HEK293 (cell line): ENCODE results near the gene MSRB3.

Experiments
- CTCF ChIA-PET: fragments of 350-600 bp; formaldehyde crosslinking; extraction: SDS; loops from one replicate; lab custom pipeline; 2021; ENCODE audit warnings: antibody characterized with exemption; lab: Yijun Ruan, JAX
- POLR2A ChIA-PET: fragments of 300-600 bp; formaldehyde crosslinking; extraction: SDS; loops from one replicate; lab custom pipeline; 2020; ENCODE audit warnings: antibody characterized with exemption, inconsistent platforms; lab: Yijun Ruan, JAX
- H3K27ac ChIP-seq: fragments of 200-500 bp; sonication (Bioruptor generic); 2 replicates; pipeline ENCODE4 v1.5.1; 2014; ENCODE audit warnings: low read depth, low read length, control low read depth, inconsistent platforms; ENCODE audit errors: extremely low read depth
- H3K36me3 ChIP-seq, 2 experiments: fragments of 200-500 bp in 1 of 2; sonication (Bioruptor generic) in 1 of 2; 1 replicate in 1 of 2; 2 replicates in 1 of 2; pipeline ENCODE4 v1.5.1; 2014 to 2017; ENCODE audit warnings: inconsistent platforms in 2 of 2, low read length in 2 of 2; ENCODE audit not compliant: control insufficient read depth in 2 of 2, insufficient read depth in 1 of 2
- H3K4me1 ChIP-seq: fragments of 200-500 bp; sonication (Bioruptor generic); 2 replicates; pipeline ENCODE4 v1.5.1; 2014; ENCODE audit warnings: mild to moderate bottlenecking, low read length, inconsistent platforms; ENCODE audit not compliant: control insufficient read depth, insufficient read depth
- H3K4me3 ChIP-seq: 2 replicates; pipeline ENCODE4 v1.5.1; 2011; ENCODE audit warnings: low read depth, mild to moderate bottlenecking, control low read depth, low read length, moderate library complexity
- H3K9me3 ChIP-seq: fragments of 200-500 bp; sonication (Bioruptor generic); 2 replicates; pipeline ENCODE4 v1.5.1; 2014; ENCODE audit warnings: low read depth, low read length, inconsistent platforms; ENCODE audit not compliant: control insufficient read depth, insufficient read depth
- ATF2 ChIP-seq: fragments of 450-650 bp; formaldehyde crosslinking; IDR thresholded peaks from 2 replicates; pipeline ENCODE4 v1.5.1; 2016; ENCODE audit warnings: missing biosample characterization, missing genetic modification characterization, low read depth
- EGR2 ChIP-seq: fragments of 450-650 bp; formaldehyde crosslinking; IDR thresholded peaks from 2 replicates; pipeline ENCODE4 v1.5.1; 2016; ENCODE audit warnings: low read depth, missing biosample characterization, missing genetic modification characterization
- PBX3 ChIP-seq: sonication (generic); formaldehyde crosslinking; IDR thresholded peaks from 2 replicates; pipeline ENCODE4 v1.8.1; 2022; ENCODE audit warnings: mild to moderate bottlenecking, moderate library complexity, missing genetic modification reagents
- SCRT1 ChIP-seq: fragments of 450-650 bp; formaldehyde crosslinking; IDR thresholded peaks from 2 replicates; pipeline ENCODE4 v1.5.1; 2016; ENCODE audit warnings: missing biosample characterization, missing genetic modification characterization, borderline replicate concordance
- SETDB1 ChIP-seq: IDR thresholded peaks from one replicate; pipeline ENCODE4 v1.6.1; 2017; ENCODE audit warnings: mild to moderate bottlenecking, low read length, moderate library complexity, mixed read lengths; ENCODE audit not compliant: insufficient read length
- TSHZ1 ChIP-seq: fragments of 450-650 bp; formaldehyde crosslinking; IDR thresholded peaks from 2 replicates; pipeline ENCODE4 v1.5.1; 2016; ENCODE audit warnings: missing biosample characterization, missing genetic modification characterization, borderline replicate concordance
- YY1 ChIP-seq: fragments of 450-650 bp; formaldehyde crosslinking; IDR thresholded peaks from 2 replicates; pipeline ENCODE4 v1.5.1; 2018; ENCODE audit warnings: missing biosample characterization, missing genetic modification characterization
- ZBTB17 ChIP-seq: fragments of 450-650 bp; formaldehyde crosslinking; IDR thresholded peaks from 2 replicates; pipeline ENCODE4 v1.5.1; 2016; ENCODE audit warnings: missing biosample characterization, missing genetic modification characterization
- ZBTB20 ChIP-seq: fragments of 450-650 bp; formaldehyde crosslinking; IDR thresholded peaks from 2 replicates; pipeline ENCODE4 v1.5.1; 2016; ENCODE audit warnings: missing biosample characterization, missing genetic modification characterization
- ZFP69B ChIP-seq: fragments of 450-650 bp; formaldehyde crosslinking; IDR thresholded peaks from 2 replicates; pipeline ENCODE4 v1.5.1; 2016; ENCODE audit warnings: missing biosample characterization, missing genetic modification characterization
- ZNF133 ChIP-seq: fragments of 450-650 bp; formaldehyde crosslinking; IDR thresholded peaks from 2 replicates; pipeline ENCODE4 v1.5.1; 2016; ENCODE audit warnings: missing biosample characterization, missing genetic modification characterization
- ZNF157 ChIP-seq: fragments of 450-650 bp; formaldehyde crosslinking; IDR thresholded peaks from 2 replicates; pipeline ENCODE4 v1.5.1; 2016; ENCODE audit warnings: missing biosample characterization, missing genetic modification characterization
- ZNF2 ChIP-seq: fragments of 450-650 bp; formaldehyde crosslinking; IDR thresholded peaks from 2 replicates; pipeline ENCODE4 v1.5.1; 2016; ENCODE audit warnings: missing biosample characterization, missing genetic modification characterization
- ZNF202 ChIP-seq: fragments of 450-650 bp; formaldehyde crosslinking; IDR thresholded peaks from 2 replicates; pipeline ENCODE4 v1.5.1; 2016; ENCODE audit warnings: missing biosample characterization, missing genetic modification characterization, borderline replicate concordance
- ZNF266 ChIP-seq: fragments of 450-650 bp; formaldehyde crosslinking; IDR thresholded peaks from 2 replicates; pipeline ENCODE4 v1.5.1; 2016; ENCODE audit warnings: missing biosample characterization, missing genetic modification characterization, low read depth
- ZNF324 ChIP-seq: fragments of 450-650 bp; formaldehyde crosslinking; IDR thresholded peaks from 2 replicates; pipeline ENCODE4 v1.5.1; 2016; ENCODE audit warnings: missing biosample characterization, missing genetic modification characterization
- ZNF37A ChIP-seq: fragments of 450-650 bp; IDR thresholded peaks from 2 replicates; pipeline ENCODE4 v1.5.1; 2018; ENCODE audit warnings: missing biosample characterization, missing genetic modification characterization
- ZNF513 ChIP-seq: fragments of 450-650 bp; IDR thresholded peaks from 2 replicates; pipeline ENCODE4 v1.5.1; 2018; ENCODE audit warnings: missing biosample characterization, missing genetic modification characterization
- ZNF621 ChIP-seq: fragments of 450-650 bp; formaldehyde crosslinking; IDR thresholded peaks from 2 replicates; pipeline ENCODE4 v1.5.1; 2017; ENCODE audit warnings: missing biosample characterization, missing genetic modification characterization
- ZNF660 ChIP-seq: fragments of 450-650 bp; IDR thresholded peaks from 2 replicates; pipeline ENCODE4 v1.5.1; 2018; ENCODE audit warnings: missing biosample characterization, mild to moderate bottlenecking, missing genetic modification characterization
- ZNF677 ChIP-seq: fragments of 450-650 bp; IDR thresholded peaks from 2 replicates; pipeline ENCODE4 v1.5.0; 2018; ENCODE audit warnings: missing biosample characterization, mild to moderate bottlenecking, missing genetic modification characterization, moderate library complexity
- ZNF692 ChIP-seq: fragments of 450-650 bp; formaldehyde crosslinking; IDR thresholded peaks from 2 replicates; pipeline ENCODE4 v1.5.1; 2016; ENCODE audit warnings: missing biosample characterization, missing genetic modification characterization
- ZNF747 ChIP-seq: fragments of 450-650 bp; formaldehyde crosslinking; IDR thresholded peaks from 2 replicates; pipeline ENCODE4 v1.5.1; 2016; ENCODE audit warnings: missing biosample characterization, missing genetic modification characterization
- ZNF776 ChIP-seq: fragments of 450-650 bp; formaldehyde crosslinking; IDR thresholded peaks from 2 replicates; pipeline ENCODE4 v1.5.0; 2017; ENCODE audit warnings: missing biosample characterization, missing genetic modification characterization, borderline replicate concordance
- ZNF777 ChIP-seq: fragments of 450-650 bp; formaldehyde crosslinking; IDR thresholded peaks from 2 replicates; pipeline ENCODE4 v1.5.1; 2017; ENCODE audit warnings: missing biosample characterization, missing genetic modification characterization, borderline replicate concordance
- ZNF843 ChIP-seq: fragments of 450-650 bp; formaldehyde crosslinking; IDR thresholded peaks from 2 replicates; pipeline ENCODE4 v1.5.1; 2016; ENCODE audit warnings: missing biosample characterization, missing genetic modification characterization
- ZSCAN18 ChIP-seq: fragments of 450-650 bp; formaldehyde crosslinking; IDR thresholded peaks from 2 replicates; pipeline ENCODE4 v1.5.1; 2016; ENCODE audit warnings: missing biosample characterization, missing genetic modification characterization

MSRB3 gene

GRCh38 chr12:65277994-65278575, 398 bp upstream of the MSRB3 start:
- no peaks in the 10 kb centered on the region for H3K36me3 ChIP-seq
- no peaks in the 10 kb centered on the region for H3K9me3 ChIP-seq
- POLR2A ChIA-PET = no interaction called here
- CTCF ChIA-PET = no interaction called here
- peak overlapping the region; percentile 77 for H3K27ac ChIP-seq
- peaks cover 25% of the 10 kb centered on the region for H3K4me1 ChIP-seq
- peak overlapping the region; percentile 95 for H3K4me3 ChIP-seq
- TF ChIP-seq ZNF37A (tag by site-specific recombination) = no peak
- TF ChIP-seq ZNF777 (tag by site-specific recombination) = peak; percentile 78; the same call in 1 of the 2 replicates
- peak; percentile 75 for TF ChIP-seq ZFP69B (tag by site-specific recombination)
- peak; percentile 73 for TF ChIP-seq ZNF692 (tag by site-specific recombination)
- TF ChIP-seq EGR2 (tag by site-specific recombination) = peak; percentile 96
- TF ChIP-seq ZNF202 = no peak
- TF ChIP-seq PBX3 (CRISPR knock-in tag) = no peak
- TF ChIP-seq SCRT1 = no peak
- no peak for TF ChIP-seq YY1 (tag by site-specific recombination)
- no peak for TF ChIP-seq ZNF621 (tag by site-specific recombination)
- no peak; the same call in 1 of the 2 replicates for TF ChIP-seq ZNF2 (tag by site-specific recombination)
- TF ChIP-seq TSHZ1 (tag by site-specific recombination) = peak; percentile 31; the same call in 1 of the 2 replicates
- 0 out of 2 replicates have a peak, but pooled peaks have one; percentile 8 for TF ChIP-seq ZNF843 (tag by site-specific recombination)
- TF ChIP-seq ZNF133 (tag by site-specific recombination) = no peak
- no peak for TF ChIP-seq SETDB1
- TF ChIP-seq ZNF266 (tag by site-specific recombination) = no peak
- no peak for TF ChIP-seq ZSCAN18
- TF ChIP-seq ATF2 (tag by site-specific recombination) = no peak
- TF ChIP-seq ZNF157 (tag by site-specific recombination) = no peak
- TF ChIP-seq ZNF747 (tag by site-specific recombination) = no peak
- TF ChIP-seq ZNF324 (tag by site-specific recombination) = no peak
- no peak for TF ChIP-seq ZNF677 (tag by site-specific recombination)
- no peak for TF ChIP-seq ZBTB17
- peak; percentile 82 for TF ChIP-seq ZNF513 (tag by site-specific recombination)
- TF ChIP-seq ZNF776 (tag by site-specific recombination) = no peak
- peak; percentile 99 for TF ChIP-seq ZBTB20 (tag by site-specific recombination)
- TF ChIP-seq ZNF660 = no peak
